CD4-positive, alpha-beta T cell treated with Interleukin-1 beta for 1 hour (primary cell): ENCODE data around the gene MMP1.

ENCODE experiments used
- DNase-seq, 2 donors: peaks; one replicate each; pipeline ENCODE4 v3.0.0-alpha.2; 2020 to 2022

The MMP1 gene

DNA sequence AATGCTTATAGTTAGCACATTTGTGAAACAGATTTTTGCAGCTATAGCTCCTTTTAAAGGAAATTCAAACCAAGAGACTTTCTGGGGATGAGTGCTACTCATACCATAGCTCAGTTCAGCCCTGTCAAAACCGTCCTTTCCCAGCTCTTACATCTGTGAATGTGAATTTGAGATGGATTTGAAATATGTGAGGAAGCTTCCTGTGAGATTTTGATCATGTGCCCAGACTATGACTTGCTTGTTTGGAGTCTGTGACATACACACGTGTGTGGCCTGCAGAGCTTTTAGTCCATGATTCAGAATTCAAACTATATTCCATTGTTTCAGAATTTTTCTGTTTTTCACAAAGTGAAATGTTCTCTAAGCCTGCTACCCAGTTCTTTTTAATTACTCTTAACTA lies 4.4 kb upstream of the MMP1 start:
- DNase-seq = no peak

DNA sequence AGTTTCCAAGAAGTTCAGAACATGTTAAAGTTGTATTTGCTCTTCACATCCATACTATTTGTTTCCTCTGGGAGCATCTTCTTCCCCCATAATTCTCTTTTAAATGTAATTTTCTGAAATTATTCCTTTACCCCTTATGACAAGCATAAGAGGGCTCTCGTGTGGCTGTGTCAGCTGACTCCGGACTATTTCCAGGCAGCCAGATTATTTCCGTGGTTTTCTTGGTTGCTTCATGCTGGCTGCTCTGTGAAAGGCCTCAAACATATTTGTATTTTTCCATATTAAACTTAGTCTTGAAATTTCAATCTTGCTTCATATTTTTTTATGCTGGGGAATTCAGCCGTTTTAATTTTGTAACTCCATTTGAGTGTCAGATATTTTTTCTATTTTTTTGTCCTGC lies 2.8 kb upstream of the MMP1 start:
- no peak for DNase-seq

DNA sequence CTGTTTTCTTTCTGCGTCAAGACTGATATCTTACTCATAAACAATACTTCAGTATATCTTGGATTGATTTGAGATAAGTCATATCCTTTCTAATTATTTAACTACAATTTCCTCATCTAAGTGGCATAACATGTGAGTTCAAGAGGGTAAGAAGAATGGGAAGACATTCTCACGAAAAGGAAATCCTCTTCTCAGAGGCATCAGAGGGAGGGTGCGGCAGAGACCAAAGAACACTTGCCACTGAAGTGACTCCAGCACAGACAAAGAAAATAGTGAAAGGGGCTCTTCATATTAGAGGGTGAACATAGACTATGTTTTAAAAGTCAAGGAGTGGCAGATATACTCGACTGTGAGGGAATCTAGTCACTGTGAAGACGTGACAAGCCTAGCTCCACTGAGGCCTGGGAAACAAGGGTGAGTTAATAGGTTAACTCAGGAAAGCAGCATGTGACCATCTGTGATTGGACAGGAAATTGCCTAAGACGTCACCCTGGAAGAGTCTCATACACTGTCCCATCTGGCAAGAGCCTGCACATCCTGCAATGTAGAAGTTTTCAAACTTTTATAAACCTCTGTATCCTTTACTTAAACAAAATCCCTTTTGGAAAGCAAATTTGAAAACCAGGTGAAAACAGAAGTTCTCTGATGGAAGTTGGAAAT lies 1.9 kb upstream of the MMP1 start:
- DNase-seq = no peak

DNA sequence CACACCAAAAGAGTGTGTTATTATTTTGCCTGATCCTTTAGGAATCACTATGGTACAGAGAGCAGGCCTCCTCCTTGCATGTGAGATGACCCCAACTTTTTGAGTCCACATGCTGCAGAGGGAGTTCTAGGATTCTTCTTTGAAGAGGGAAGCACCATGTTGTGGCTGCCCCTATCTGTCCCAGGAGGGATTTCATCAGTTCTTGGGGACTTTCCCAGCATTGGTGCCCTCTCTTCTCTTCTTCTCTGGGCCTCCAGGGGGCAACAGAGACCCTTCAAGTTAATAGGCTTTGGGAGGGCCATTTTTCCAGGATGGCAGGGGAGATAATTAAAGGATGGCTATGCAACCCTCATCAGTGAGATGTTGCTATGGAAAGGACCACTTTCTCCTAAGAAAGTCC lies 3.6 kb downstream of the MMP1 start:
- no peak for DNase-seq

DNA sequence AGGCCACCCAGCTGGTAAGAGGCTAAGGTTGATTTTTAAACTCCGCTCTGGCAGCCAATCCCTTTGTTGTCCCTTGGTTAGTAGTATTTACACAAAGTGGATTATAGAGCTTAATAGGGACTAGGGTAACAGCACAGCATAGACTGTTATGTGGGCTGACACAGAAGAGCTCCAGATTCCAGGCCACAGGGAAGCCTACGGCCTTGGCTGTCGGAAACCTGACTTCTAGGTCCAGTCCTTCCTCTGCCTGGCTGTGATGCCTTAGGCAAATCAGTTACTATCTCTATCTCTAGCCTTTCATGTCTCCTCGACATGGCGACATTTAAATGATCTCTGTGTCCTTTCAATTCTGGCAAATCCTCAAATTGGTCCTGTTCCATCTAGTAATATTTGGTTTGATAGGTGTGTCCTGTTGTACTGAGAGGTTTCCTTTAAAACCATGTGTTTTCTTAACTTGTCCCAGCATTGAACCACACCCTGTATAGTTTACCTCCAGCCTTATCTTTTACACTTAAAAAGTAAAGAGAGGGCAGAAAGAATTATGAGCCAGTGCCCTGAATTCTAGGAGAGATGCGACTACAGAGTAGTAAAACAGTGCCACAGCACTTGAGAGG lies 4.2 kb downstream of the MMP1 start:
- DNase-seq = no peak

DNA sequence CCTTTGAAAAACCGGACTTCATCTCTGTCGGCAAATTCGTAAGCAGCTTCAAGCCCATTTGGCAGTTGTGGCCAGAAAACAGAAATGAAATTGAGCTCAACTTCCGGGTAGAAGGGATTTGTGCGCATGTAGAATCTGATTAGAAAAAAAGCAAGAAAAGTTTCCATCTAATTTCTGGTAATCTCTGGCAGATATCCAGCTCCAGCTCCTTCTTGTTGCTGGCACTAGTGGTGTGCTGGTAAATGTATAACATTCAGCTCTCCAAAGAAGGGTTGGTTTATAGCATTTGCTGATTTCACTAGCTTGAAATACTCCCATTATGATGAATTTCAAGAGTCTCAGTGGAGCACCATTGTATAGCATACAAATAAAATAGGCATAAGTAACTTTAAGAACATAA lies 5.4 kb downstream of the MMP1 start:
- no peak for DNase-seq

DNA sequence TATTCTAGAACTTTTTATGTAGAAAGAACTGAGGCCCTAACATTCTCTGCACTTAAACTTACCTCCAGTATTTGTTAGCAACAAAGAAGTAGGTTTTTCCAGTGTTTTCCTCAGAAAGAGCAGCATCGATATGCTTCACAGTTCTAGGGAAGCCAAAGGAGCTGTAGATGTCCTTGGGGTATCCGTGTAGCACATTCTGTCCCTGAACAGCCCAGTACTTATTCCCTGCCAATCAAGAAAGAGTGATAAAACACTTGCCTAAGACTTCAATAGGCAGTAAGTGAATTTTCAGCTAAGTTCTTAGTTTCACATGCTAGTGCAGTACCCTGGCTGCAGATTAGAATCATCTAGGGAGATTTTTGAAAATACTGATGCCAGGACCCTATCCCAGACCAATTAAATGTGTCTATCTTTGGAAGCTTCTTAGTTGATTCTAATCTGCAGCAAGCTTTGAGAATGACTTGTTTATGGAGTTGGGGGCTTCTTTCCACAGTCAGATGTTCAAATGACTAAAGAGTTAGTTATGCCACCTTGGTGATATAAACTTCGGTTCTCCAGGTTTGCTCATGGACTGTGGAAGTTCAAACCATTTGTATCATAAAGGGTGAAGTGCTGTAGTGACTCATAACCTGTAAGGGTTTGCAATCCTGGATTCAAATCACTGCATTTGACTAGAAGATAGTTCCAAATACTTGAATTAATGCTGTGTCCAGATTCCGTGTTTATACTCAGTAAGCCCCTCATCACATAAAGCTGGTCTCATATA lies 6.5 kb downstream of the MMP1 start:
- no peak for DNase-seq

DNA sequence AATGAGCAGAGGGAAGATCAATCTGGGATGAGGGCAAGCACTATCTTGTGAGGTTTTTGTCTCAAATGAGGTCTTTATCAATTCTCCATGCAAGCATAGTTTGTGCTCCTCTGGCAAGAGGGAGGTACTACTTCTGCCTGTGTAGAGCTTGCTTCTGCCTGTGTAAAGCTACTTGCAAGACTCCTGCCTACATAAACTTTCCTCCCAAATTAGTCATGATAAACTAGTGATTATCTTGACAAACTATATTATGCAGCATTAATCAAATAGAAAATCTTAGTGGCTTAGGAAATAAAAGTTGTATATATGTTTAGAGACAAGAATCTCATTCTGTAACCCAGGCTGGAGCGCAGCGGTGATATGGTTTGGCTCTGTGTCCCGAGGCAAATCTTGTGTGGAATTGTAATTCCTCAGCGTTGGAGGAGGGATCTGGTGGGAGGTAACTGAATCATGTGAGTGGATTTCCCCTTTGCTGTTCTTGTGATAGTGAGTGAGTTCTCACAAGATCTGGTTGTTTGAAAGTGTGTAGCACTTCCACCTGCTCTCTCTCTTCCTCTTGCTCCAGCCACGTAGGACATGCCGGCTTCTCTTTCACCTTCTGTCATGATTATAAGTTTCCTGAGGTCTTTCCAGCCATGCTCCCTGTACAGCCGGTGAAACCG lies 9.5 kb downstream of the MMP1 start:
- no peak for DNase-seq

DNA sequence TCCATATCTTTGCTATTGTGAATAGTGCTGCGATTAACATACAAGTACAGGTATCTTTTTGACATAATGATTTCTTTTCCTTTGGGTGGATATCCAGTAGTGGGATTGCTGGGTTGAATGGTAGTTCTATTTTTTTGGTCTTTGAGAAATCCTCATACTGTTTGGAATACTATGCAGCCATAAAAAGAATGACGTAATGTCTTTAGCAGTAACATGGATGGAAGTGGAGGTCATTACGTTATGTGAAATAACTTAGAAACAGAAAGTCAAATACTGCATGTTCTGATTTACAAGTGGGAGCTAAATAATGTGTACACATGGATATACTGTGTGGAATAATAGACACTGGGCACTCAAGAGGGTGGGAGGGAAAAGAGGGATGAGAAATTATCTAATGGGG lies 13.6 kb downstream of the MMP1 start:
- DNase-seq = no peak

DNA sequence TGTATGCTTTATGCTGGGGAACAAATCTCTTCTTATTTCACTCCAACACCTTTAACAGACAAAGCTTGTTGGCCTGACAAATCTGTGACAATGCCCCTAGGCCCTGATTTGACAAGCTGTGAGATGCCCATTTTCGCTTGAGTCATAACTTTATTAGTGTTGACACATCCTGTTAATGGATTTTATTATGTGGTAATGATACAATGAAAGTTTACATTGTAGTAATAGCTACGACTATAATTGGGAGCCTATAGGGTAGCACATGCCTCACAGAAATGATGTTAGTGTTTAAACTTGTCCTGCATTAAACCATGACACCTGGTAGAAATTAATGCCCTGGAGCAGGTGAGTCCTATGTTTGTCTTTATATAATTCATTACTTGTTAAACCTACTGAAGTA lies 14.2 kb downstream of the MMP1 start:
- no peak for DNase-seq

DNA sequence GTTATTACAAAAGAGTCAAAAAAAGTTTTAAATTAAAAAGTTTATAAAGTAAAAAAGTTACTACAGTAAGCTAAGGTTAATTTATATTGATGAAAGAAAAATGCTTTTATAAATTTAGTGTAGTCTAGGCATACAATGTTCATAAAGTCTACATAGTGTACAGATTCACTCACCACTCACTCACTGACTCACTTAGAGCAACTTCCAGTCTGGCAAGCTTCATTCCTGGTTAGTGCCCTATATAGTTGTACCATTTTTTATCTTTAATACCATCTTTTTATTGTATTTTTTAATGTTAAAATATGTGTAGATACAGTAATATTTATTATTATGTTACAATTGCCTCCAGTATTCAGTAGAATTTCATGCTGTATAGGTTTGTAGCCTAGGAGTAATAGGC lies 14.9 kb downstream of the MMP1 start:
- no peak for DNase-seq

DNA sequence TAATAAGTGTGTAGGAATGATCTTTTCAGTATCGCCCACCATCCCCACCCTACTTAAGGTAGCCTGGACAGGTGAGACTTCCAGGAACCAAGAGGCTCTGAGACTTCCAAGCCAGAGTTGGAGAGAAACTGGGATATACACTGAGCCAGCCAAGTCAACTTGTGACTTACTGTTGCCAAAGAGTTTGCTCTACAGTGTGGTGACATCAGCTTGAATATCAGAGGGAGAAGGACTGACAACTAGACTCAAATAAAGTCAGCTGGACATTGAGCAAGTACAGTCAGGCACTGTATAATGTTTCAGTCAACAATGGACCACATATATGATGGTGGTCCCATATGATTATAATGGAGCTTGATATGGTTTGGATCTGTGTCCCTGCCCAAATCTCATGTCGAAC lies 16.3 kb downstream of the MMP1 start:
- DNase-seq = no peak

DNA sequence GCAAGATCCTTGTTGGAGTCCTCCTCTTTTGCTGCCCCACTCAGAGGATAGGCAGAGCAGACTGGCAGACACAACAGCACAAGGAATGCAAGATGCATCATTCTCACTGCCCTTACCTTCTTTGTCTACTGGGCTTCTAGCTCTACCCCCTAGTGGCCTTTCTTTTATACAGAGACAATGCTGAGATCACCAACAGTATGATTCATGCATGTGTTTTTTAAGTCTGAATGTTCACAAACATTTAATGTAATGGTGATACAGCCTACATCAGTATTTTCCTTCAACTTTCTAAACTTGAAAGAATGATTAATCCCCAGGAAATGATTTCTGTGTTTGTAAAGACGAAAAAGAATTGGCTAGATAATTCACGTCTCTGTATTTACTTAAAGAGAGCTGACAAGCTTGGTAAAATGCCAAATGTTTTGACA lies 17.5 kb downstream of the MMP1 start, which contains the start of gene MMP10:
Gene MMP10, minus strand, starts transcription at position 138 of the 428 bp plus-strand sequence. Its CDS starts 37 bp downstream, at position 101.
- no peak for DNase-seq

DNA sequence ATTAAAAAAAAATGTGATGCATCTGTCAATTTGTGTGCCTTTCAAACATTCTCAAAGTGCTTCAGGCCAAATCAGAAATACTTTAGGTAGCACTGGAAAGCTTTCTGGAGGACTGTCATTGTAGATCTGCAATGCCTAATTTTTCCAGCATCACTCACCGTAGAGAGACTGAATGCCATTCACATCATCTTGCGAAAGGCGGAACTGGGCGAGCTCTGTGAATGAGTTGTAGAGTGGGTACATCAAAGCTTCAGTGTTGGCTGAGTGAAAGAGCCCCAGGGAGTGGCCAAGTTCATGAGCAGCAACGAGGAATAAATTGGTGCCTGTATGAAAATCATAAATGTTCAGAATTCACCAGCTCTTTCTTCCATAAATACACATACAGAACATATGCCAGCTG lies 21.5 kb downstream of the MMP1 start:
- no peak for DNase-seq

DNA sequence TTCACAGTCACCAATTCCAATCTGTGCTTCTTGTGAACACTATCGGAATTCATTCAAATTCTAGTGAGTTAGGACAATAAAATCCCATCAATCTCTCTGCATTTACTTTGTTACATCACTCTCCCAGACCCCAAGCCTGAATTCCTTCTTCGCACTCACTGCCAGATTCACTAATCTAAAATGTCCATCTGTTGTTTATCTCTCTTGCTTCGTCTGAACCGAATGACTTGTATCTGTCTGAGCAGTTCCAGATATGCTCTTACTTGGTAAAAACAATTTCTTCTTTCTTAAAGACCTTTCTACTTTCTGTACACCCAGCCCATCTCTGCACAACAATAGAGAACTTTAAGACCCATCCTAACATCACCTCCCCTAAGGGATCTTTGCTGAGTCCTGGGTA lies 24.6 kb downstream of the MMP1 start:
- DNase-seq = no peak

DNA sequence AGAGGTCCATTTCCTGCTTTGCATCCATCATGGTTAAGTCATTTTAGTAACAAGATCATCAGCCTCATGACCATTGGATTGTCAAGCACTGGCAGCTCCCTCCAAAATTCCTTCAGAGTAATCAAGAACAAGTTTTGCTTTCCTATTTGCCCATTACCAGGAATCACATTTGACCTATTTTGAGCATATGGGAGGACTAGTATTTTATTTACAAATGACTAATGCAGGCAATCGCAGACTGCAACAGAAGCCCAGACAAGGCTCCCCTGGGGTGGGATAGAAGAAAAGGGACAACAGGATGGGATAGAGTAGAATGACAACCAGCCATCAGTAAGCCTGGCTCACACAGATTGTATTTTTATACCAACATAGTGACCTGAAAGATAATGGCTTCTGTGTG lies 26.6 kb downstream of the MMP1 start:
- DNase-seq = no peak

DNA sequence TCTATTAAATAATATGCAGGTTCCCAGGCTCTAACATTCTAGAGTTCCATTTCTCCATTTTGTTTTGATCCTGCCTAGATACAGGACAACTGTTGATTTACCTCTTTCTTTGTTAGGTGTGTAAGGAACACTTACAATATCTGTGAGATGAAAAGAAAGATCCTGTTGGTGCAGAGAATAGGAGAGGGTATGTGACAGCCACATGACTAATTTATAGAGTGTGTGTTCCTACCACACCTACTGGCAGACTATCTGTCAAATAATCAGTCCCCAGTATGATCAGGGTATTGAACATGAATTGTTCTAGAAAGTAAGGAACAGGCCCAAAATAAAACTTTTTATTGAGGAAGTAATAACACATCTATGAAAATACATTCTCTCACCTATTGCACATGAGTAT lies 27.8 kb downstream of the MMP1 start:
- DNase-seq = no peak

DNA sequence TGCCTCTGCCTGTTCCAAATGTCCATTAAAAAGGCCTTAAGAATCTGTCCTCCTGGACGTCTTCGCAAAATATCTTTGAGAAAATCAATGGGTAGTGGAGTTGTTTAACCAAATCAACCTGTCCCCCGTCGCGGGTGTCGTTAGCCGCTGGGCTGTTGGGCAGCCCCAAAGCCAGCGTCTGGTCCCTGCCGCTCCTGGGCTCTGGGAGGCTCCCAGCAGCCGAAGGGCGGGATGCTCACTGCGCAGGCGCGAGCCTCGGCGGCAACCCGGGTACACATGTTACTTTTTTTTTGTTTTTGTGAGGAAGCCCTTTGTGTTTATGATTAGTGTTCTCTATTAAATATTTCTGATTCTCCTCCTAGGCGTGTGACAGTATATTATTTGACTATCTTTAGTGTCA lies 30.2 kb downstream of the MMP1 start:
- DNase-seq = no peak

DNA sequence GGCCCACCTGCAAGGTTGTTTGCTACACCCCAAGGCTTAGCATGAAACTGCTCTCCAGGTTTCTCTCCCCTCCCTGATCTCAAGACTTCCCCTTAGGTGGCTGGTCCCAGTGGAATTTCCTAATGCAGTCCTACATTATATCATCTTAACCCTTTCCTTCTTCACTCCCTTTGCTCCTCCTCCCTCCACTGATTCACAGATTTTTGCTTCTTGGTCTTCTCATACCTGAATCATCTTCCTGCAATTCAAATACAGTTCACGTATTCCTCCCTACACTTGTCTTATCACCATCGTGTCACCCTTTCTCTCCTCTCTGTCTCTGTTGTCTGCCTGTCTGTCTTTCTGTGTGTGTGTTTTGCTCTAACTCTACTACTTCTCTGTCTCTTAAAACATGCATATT lies 34.5 kb downstream of the MMP1 start:
- DNase-seq = no peak

DNA sequence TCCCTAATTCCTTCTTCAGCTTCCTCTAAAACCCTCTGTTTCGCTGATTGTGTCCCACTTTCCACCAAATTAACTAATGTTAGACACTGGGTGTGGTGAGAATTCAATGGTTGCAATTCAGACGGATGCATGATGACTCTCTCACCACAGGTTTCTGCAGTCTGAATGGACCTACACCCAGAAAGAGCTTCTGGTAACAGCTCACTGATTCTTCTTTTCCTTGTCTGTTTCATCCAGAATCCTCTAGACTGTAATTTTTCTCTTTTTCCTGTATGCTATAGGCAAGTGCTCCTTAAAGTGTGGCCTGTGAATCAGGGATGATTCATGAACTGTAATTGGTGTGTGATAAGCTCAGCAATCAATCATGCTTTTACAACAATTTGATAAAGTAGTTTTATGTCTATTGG lies 35.6 kb downstream of the MMP1 start:
- no peak for DNase-seq

DNA sequence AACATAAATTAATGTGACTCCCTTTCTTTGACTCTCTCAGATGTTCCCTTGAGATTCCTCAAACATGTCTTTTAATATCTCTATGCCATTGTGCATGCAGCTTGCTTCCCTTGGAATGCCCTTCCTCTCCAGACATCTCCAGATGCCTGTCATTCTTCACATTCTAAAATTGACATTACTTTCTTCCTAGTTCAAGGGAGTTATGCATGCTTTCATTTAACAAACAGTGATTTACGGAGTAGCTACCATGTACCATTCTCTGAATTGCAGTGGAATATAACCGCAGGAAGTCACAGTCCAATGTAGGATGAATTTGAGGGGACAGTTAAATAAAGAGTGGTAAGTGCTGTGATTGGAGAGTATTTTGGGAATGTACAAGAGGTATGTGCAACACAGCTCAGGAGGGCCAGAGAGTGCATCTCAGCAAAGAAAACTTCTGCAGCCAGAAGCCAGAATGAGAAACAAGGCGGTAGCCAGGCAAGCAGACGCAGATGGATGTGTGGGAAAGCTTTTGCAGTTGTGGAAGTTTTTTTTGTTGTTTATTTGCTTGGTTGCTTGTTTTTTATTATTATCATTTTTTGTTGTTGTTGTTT lies 36.2 kb downstream of the MMP1 start:
- no peak for DNase-seq

DNA sequence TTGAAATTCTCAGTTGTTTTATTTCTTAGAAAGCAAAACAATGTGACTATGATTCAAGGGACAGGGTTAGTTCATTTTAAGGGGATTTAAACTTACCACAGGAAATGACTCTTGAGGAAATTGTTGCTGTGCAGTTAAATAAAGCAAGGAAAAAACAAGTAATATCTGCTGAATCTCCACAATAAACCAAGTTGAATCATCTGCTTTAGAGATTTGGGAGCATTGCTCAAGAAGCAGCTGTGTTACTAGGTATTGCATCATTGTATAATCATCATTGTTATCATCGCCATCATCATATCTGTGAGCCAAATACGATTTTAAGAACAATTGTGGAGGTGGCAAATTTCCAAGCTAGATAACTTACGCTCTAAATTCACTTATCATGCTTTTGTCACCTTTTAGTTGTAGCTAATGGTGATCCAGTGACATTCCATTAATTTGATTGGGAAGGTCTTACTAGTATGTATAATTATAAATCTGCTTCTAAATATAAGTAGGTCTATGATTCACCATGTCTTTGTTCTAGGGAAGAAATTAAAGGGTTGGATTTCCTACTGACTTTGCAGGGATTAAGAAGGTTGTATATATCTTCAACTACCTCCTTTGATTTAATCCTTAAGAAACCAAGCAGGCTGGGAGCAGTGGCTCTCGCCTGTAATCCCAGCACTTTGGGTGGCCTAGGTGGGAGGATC lies 37.5 kb downstream of the MMP1 start:
- no peak for DNase-seq
